Colonic mucosa (tissue), 4 donors: ENCODE data around the gene SLC17A2. TPM values are rescaled to one million over a fixed set of nuclear protein-coding genes. Genes with fewer than 3 reads are reported as not detected.

Source experiments
- DNase-seq: peaks from one replicate; pipeline ENCODE4 v3.0.0-alpha.2; 2020
- H3K27ac ChIP-seq: fragments of 200-600 bp; one replicate; pipeline ENCODE4 v1.8.0; 2021
- H3K27me3 ChIP-seq: fragments of 200-600 bp; one replicate; pipeline ENCODE4 v1.8.0; 2021
- H3K36me3 ChIP-seq: fragments of 200-600 bp; one replicate; pipeline ENCODE4 v1.8.0; 2021
- H3K4me1 ChIP-seq: fragments of 200-600 bp; one replicate; pipeline ENCODE4 v1.8.0; 2021; ENCODE audit warnings: mild to moderate bottlenecking
- H3K4me3 ChIP-seq: fragments of 200-600 bp; one replicate; pipeline ENCODE4 v1.8.0; 2021
- H3K9ac ChIP-seq, 2 donors: one replicate each; pipeline ENCODE4 v1.7.0; 2013; ENCODE audit warnings: control low read depth in 2 of 2, low read depth in 2 of 2, low read length in 2 of 2
- H3K9me3 ChIP-seq: fragments of 200-600 bp; one replicate; pipeline ENCODE4 v1.8.0; 2021
- CTCF ChIP-seq: fragments of 200-600 bp; IDR thresholded peaks from one replicate; pipeline ENCODE4 v1.8.0; 2022; ENCODE audit warnings: antibody characterized with exemption, mild to moderate bottlenecking
- intact Hi-C: fragments of 100-400 bp; cut with DNase I; formaldehyde crosslinking; loops from one replicate; pipeline ENCODE4 v1.14.1; 2022
- total RNA-seq, 2 donors: library from RNA; stranded (reverse); fragmentation: NEBNext Ultra II Directional in 1 of 2; extraction: Animal tissue kit (Norgen Biotek cat#: 25700) in 1 of 2; gene quantifications; one replicate each; pipeline ENCODE4 v1.2.1, GENCODE V29; 2021
- donor health status: healthy.
- donor health status: DM: no; HTN: no; CAD: no.
- donor health status: DM: no; HTN: no; CAD: no.

Gene SLC17A2
- total RNA-seq, 2 donors from 2014 or later = not detected

DNA sequence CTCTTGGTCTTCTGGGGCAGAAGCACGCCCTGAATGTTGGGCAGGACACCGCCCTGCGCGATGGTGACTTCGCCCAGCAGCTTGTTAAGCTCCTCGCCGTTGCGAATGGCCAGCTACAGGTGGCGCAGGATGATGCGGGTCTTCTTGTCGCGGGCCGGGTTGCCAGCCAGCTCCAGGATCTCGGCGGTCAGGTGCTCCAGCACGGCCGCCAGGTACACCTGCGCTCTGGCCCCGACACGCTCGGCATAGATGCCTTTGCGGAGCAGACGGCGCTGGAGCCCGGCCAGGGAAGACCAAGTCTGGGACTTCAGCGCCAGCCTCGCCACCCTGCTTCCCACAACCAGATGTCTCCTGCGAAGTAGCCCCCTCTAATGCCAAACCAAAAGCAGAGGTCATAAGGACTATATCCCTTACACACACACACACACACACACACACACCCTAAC is 48.4 kb downstream of the SLC17A2 start:
- no peak for TF ChIP-seq CTCF
- H3K4me3 ChIP-seq = no peak overlapping the region
- H3K9ac ChIP-seq = no peak overlapping the region
- no peak overlapping the region for H3K27ac ChIP-seq
- intact Hi-C loops = no loop called here
- peak; percentile 16 for DNase-seq
- no peaks in the 10 kb centered on the region for H3K27me3 ChIP-seq
- H3K36me3 ChIP-seq = no peaks in the 10 kb centered on the region
- no peaks in the 10 kb centered on the region for H3K4me1 ChIP-seq
- H3K9me3 ChIP-seq = no peaks in the 10 kb centered on the region

DNA sequence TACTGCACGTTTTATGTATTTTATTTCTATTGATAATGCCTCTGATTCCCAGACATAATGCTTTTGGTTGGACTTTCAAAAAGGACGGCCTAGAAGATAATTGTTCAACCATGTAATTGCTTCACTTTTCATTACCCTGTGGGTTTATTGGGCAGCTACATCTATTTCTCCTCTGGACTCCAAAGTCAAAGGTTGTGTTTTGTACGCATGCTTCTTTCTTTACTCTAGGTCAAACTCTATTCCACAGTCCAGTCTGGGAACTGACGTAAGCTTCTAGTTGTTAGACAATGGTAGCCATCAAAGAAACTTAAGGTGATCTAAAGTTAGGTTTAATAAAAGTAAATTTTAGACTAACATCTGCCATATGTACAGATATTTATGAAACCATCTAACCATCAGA is 49.9 kb downstream of the SLC17A2 start:
- TF ChIP-seq CTCF = no peak

GRCh38 chr6:25878721-25879322 is 51.7 kb downstream of the SLC17A2 start:
- no peak for DNase-seq
- Histone ChIP-seq H3K27ac (no peak overlapping the region), H3K4me1 (no peaks in the 10 kb centered on the region), H3K4me3 (no peak overlapping the region), H3K9me3 (no peaks in the 10 kb centered on the region), H3K27me3 (no peaks in the 10 kb centered on the region), H3K9ac (no peak overlapping the region), H3K36me3 (no peaks in the 10 kb centered on the region)
- intact Hi-C loops = no loop called here
- no peak for TF ChIP-seq CTCF

More for the DNA sequence above, 49.9 kb downstream of the SLC17A2 start:
- Histone ChIP-seq H3K4me3 (no peak overlapping the region), H3K9ac (no peak overlapping the region), H3K27ac (no peak overlapping the region), H3K27me3 (no peaks in the 10 kb centered on the region), H3K4me1 (no peaks in the 10 kb centered on the region), H3K36me3 (no peaks in the 10 kb centered on the region), H3K9me3 (no peaks in the 10 kb centered on the region)
- DNase-seq = no peak
- intact Hi-C loops = no loop called here

- no peak for DNase-seq
- no peaks in the 10 kb centered on the region for H3K27me3 ChIP-seq
- H3K9ac ChIP-seq = no peak overlapping the region
- no peak overlapping the region for H3K4me3 ChIP-seq
- no peak overlapping the region for H3K27ac ChIP-seq
- no peak for TF ChIP-seq CTCF
- intact Hi-C loops = no loop called here
- no peaks in the 10 kb centered on the region for H3K36me3 ChIP-seq
- no peaks in the 10 kb centered on the region for H3K4me1 ChIP-seq
- no peaks in the 10 kb centered on the region for H3K9me3 ChIP-seq
Measured at GRCh38 chr6:25875926-25876602, 54.4 kb downstream of the SLC17A2 start.

GRCh38 chr6:25875563-25875905 is 55.0 kb downstream of the SLC17A2 start:
- intact Hi-C loops = no loop called here
- Histone ChIP-seq H3K4me1 (no peaks in the 10 kb centered on the region), H3K27me3 (no peaks in the 10 kb centered on the region), H3K9me3 (no peaks in the 10 kb centered on the region), H3K9ac (no peak overlapping the region), H3K36me3 (no peaks in the 10 kb centered on the region), H3K4me3 (no peak overlapping the region), H3K27ac (no peak overlapping the region)
- TF ChIP-seq CTCF = no peak
- DNase-seq = no peak
